ENCODE measurements around the gene SRSF11. TPM values are rescaled to one million over a fixed set of nuclear protein-coding genes. Genes with fewer than 3 reads are reported as not detected.
"Not testable (repeated sequence)": the region's sequence is repeated elsewhere in the genome, so short reads cannot be mapped to it uniquely, and the experiment has no call there.

SRSF11 gene
- total RNA-seq (100 to 1,000 TPM; 116 to 195 (median 153) TPM), polyA plus RNA-seq (100 to 1,000 TPM; 113 to 150 TPM)
- long read RNA-seq, donor 1, full-length matches to known transcripts, result 14 of 253 reads
- long read RNA-seq, donor 1, partial matches to known transcripts, result 181 of 253 reads
- long read RNA-seq, donor 1, other reads (novel, unspliced or antisense), result 58 of 253 reads
- long read RNA-seq, donor 2, full-length matches to known transcripts, result 28 of 87 reads
- long read RNA-seq, donor 2, partial matches to known transcripts, result 59 of 87 reads
- long read RNA-seq, donor 2, other reads (novel, unspliced or antisense), result 0 of 87 reads
- long read RNA-seq, donor 3, full-length matches to known transcripts, result 22 of 166 reads
- long read RNA-seq, donor 3, partial matches to known transcripts, result 79 of 166 reads
- long read RNA-seq, donor 3, other reads (novel, unspliced or antisense), result 65 of 166 reads

GRCh38 chr1:70221238-70222121 is at the start of gene SRSF11:
TSS of gene SRSF11 (plus strand) at chr1:70221380. CDS start at chr1:70221637, 257 bp downstream.
- H3K9me3 ChIP-seq, result no peaks in the 10 kb centered on the region
- 0% methylated on average over 74 of the region's 74 CpGs for WGBS, 3 donors
- peak; percentile 96 to 98 (median 98) for DNase-seq
- TF ChIP-seq CTCF (IDR thresholded peaks at IDR 0.05), result peak in 2 of 3 donors; percentile 18 to 41
- no peak for TF ChIP-seq EP300 (IDR thresholded peaks at IDR 0.05)
- peak; percentile 89 for TF ChIP-seq POLR2A (IDR thresholded peaks at IDR 0.05)
- H3K27ac ChIP-seq, result peak within 1 kb of the TSS; percentile 87 to 98
- peak within 1 kb of the TSS; percentile 55 for H3K4me3 ChIP-seq
- no peaks in the 10 kb centered on the region for H3K27me3 ChIP-seq
- H3K4me1 ChIP-seq (ENCODE audit: insufficient read depth), result peaks cover 7% of the 10 kb centered on the region
- intact Hi-C loops (cut with DNase I), result no loop called here
- H3K36me3 ChIP-seq, result no peaks in the 10 kb centered on the region

DNA sequence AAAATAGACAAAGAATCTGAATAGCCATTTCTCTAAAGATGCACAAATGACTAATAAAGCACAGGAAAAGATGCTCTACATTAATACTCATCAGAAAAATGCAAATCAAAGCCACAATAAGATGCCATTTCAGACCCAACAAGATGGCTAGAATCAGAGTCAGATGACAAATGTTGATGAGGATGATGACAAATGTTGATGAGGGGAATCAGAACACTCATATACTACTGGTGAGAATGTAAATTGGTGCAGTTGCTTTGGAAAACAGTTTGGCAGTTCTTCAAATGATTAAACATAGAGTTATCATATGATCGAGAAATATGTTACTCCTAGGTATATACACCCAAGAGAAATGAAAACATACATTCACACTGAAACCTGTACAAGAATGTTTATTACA is 49.7 kb upstream of the SRSF11 start:
- intact Hi-C loops (cut with DNase I), result no loop called here
- WGBS, 3 donors, result 95 to 100% (median 97%) methylated on average over 1 of the region's 1 CpG
- no peaks in the 10 kb centered on the region for H3K9me3 ChIP-seq
- H3K4me3 ChIP-seq, result no peak overlapping the region
- H3K27ac ChIP-seq, result no peak overlapping the region
- no peaks in the 10 kb centered on the region for H3K27me3 ChIP-seq
- DNase-seq, result no peak
- no peaks in the 10 kb centered on the region for H3K4me1 ChIP-seq (ENCODE audit: insufficient read depth)
- no peaks in the 10 kb centered on the region for H3K36me3 ChIP-seq
- TF ChIP-seq EP300 (IDR thresholded peaks at IDR 0.05), result no peak
- TF ChIP-seq POLR2A (IDR thresholded peaks at IDR 0.05), result no peak
- TF ChIP-seq CTCF (IDR thresholded peaks at IDR 0.05), result no peak

DNA sequence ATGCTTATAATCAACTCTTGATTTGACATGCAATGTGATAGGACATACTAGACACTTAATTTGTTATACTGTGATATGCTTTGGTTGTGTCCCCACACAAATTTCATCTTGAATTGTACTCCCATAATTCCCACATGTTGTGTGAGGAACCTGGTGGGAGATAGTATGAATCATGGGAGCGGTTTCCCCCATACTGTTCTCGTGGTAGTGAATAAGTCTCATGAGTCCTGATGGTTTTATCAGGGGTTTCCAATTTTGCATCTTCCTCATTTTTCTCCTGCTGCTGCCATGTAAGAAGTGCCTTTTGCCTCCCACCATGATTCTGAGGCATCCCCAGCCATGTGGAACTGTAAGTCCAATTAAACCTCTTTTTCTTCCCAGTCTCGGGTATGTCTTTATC is 36.0 kb upstream of the SRSF11 start:
- H3K27me3 ChIP-seq; H3K36me3 ChIP-seq; H3K27ac ChIP-seq; H3K4me3 ChIP-seq; H3K4me1 ChIP-seq (ENCODE audit: insufficient read depth); DNase-seq; H3K9me3 ChIP-seq; intact Hi-C loops (cut with DNase I): not testable (repeated sequence)
- 93 to 97% (median 97%) methylated on average over 3 of the region's 3 CpGs for WGBS, 3 donors

DNA sequence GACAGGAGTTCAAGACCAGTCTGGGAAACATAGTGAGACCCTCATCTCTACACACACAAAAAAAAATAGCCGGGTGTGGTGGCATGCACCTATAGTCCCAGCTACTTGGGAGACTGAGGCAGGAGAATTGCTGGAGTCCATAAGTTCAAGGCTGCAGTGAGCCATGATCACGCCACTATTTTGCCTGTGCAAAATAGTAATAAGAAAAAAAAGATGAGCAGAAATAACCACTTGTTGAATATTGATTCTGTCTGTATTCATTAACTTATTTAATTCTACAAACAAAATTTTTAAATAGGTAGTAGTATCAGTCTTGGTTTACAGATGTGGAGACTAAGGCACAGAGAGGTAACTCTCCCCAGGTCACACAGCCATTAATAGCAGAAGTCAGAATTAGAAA is 32.7 kb upstream of the SRSF11 start:
- Histone ChIP-seq H3K4me1 (ENCODE audit: insufficient read depth) (peaks cover 1% of the 10 kb centered on the region), H3K36me3 (no peaks in the 10 kb centered on the region), H3K9me3 (no peaks in the 10 kb centered on the region), H3K27ac (no peak overlapping the region), H3K4me3 (no peak overlapping the region), H3K27me3 (no peaks in the 10 kb centered on the region)
- intact Hi-C loops (cut with DNase I), result no loop called here
- DNase-seq, result no peak
- 94 to 100% (median 96%) methylated on average over 2 of the region's 2 CpGs for WGBS, 3 donors
- TF ChIP-seq CTCF (IDR thresholded peaks at IDR 0.05), result no peak
